Measurements from ENCODE around the gene B4GALT6. TPM values are rescaled to one million over a fixed set of nuclear protein-coding genes. Genes with fewer than 3 reads are reported as not detected.

B4GALT6 gene
- total and polyA plus RNA-seq, 2 of the 4 experiments (the other 2 are of a cell fraction) = 1.1 to 3.9 TPM

- dilution Hi-C loops (cut with HindIII; ENCODE audit: low sequenced_read_pairs, unreplicated experiment) (no loop called here), in situ Hi-C loops (cut with MboI; ENCODE audit: low sequenced_read_pairs) (no loop called here), intact Hi-C loops (cut with micrococcal nuclease) (no loop called here)
- H3K4me2 ChIP-seq (ENCODE audit: low read depth, low read length) = no peak overlapping the region
- H4K91ac ChIP-seq (ENCODE audit: insufficient read depth, low read depth, low read length) = no peak overlapping the region
- no peak overlapping the region for H2BK20ac ChIP-seq (ENCODE audit: low read depth, low read length)
- no peak overlapping the region for H2BK5ac ChIP-seq (ENCODE audit: low read depth, low read length, poor library complexity, severe bottlenecking)
- BruUV-seq (replicated peaks) = no TSS peak
- DNase-seq (no peak), ATAC-seq (ENCODE audit: low read depth) (no peak)
- H2BK15ac ChIP-seq (ENCODE audit: low read depth, low read length) = no peak overlapping the region
- H3K9ac ChIP-seq (ENCODE audit: low read depth, low read length) = no peak overlapping the region
- no peaks in the 10 kb centered on the region for H3K79me1 ChIP-seq (ENCODE audit: low read depth in 1 of 2, low read length in 2 of 2)
- ChIA-PET POLR2A (ENCODE audit: unreplicated experiment) (no interaction called here), CTCF (no interaction called here)
- no peak overlapping the region for H3K4ac ChIP-seq (ENCODE audit: low read depth, low read length)
- H3K14ac ChIP-seq (replicated peaks; ENCODE audit: low read depth, low read length) = no peak overlapping the region
- no peaks in the 10 kb centered on the region for H4K20me1 ChIP-seq (ENCODE audit: insufficient read depth, low read length)
- H3K4me1 ChIP-seq (ENCODE audit: control insufficient read depth, insufficient read depth, low read length) = no peaks in the 10 kb centered on the region
- WGBS, 2 experiments (ENCODE audit: extremely low coverage in 2 of 2, insufficient read length in 1 of 2) = no CpG with 5 or more reads among the region's 3 CpGs
- H3K27ac ChIP-seq (ENCODE audit: insufficient read depth, low read length) = no peak overlapping the region
- H3K27me3 ChIP-seq (ENCODE audit: control insufficient read depth, insufficient read depth, low read length) = no peaks in the 10 kb centered on the region
- no peak overlapping the region for H3K56ac ChIP-seq (ENCODE audit: extremely low read depth, insufficient read depth, low read length)
- no peak overlapping the region for H2AK9ac ChIP-seq (replicated peaks; ENCODE audit: low read depth, low read length, poor library complexity)
- H3K18ac ChIP-seq (ENCODE audit: low read depth, low read length) = no peak overlapping the region
- no peaks in the 10 kb centered on the region for H3K9me3 ChIP-seq (ENCODE audit: control insufficient read depth, insufficient read depth, low read length)
- no peak overlapping the region for H3K23ac ChIP-seq (ENCODE audit: low read depth, low read length)
- TF ChIP-seq RFX5 (IDR thresholded peaks at IDR 0.05; ENCODE audit: low read depth, low read length) = no peak
- no peak for TF ChIP-seq CEBPB (IDR thresholded peaks at IDR 0.05; ENCODE audit: low read depth, low read length)
- TF ChIP-seq BHLHE40 (IDR thresholded peaks at IDR 0.05; ENCODE audit: low read depth, low read length) = no peak
- no peak for TF ChIP-seq MAFK (IDR thresholded peaks at IDR 0.05; ENCODE audit: low read depth, low read length)
- no peak for TF ChIP-seq SMC3 (IDR thresholded peaks at IDR 0.05; ENCODE audit: low read depth, low read length)
- no peak for TF ChIP-seq NFE2L2 (IDR thresholded peaks at IDR 0.05; ENCODE audit: low read depth, low read length)
- no peak for TF ChIP-seq CHD1 (IDR thresholded peaks at IDR 0.05; ENCODE audit: low read depth, low read length)
- TF ChIP-seq MXI1 (IDR thresholded peaks at IDR 0.05; ENCODE audit: borderline replicate concordance, low read depth, low read length) = no peak
- no peaks in the 10 kb centered on the region for H3K36me3 ChIP-seq (ENCODE audit: control insufficient read depth, insufficient read depth, low read length)
- no peak overlapping the region for H2AFZ ChIP-seq (replicated peaks; ENCODE audit: low read length, poor library complexity)
- no peak overlapping the region for H4K5ac ChIP-seq (ENCODE audit: low read depth, low read length)
- no peak overlapping the region for H2AK5ac ChIP-seq (ENCODE audit: low read depth, low read length)
- no peak overlapping the region for H3K4me3 ChIP-seq (ENCODE audit: insufficient read depth, low read depth, low read length)
- H2BK120ac ChIP-seq (ENCODE audit: low read depth, low read length) = no peak overlapping the region
- H4K8ac ChIP-seq (ENCODE audit: low read depth in 2 of 2, low read length in 2 of 2) = no peak overlapping the region
- no peaks in the 10 kb centered on the region for H3K9me1 ChIP-seq (ENCODE audit: insufficient read depth, low read length)
Measured at GRCh38 chr18:31575515-31576257, 108.7 kb downstream of the B4GALT6 start.
